HG02759 (cell line): ENCODE measurements around the gene CCDC106.

Experiments used
- ATAC-seq: cut with Tn5 transposase; IDR thresholded peaks from one replicate; pipeline ENCODE4 v1.9.1; 2021; ENCODE audit warnings: mild to moderate bottlenecking, moderate library complexity; ENCODE audit not compliant: unreplicated experiment

CCDC106 gene

DNA sequence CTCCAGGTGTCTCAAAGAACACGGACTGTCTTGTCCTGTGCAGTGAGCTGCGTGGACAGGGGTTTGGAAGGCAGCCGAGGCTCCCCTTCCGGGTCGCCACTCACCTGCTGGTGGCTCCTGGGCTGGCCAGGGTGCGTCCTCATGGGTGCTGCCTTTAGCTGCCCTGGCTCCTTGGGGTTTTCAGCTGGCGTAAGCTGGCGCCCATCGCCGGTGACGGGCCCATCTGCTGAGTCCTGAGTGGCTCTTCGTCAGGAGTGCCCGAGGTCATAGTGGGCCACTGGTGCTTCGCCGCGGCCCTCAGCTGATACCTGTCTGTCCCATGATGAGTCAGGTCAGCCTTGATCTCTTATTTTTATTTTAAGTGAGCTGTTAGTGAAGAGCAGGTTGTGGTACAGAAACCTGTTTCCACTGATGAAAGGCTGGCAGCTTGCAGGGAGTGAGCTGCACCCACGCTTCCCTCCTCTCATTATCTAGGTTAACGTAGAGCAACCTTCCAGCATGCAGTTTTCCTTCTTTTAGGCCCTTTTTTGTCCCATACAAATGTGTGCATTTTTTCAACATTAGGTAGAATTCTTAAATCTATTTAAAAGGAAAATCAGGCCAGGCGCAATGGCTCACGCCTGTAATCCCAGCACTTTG lies 45.4 kb downstream of the CCDC106 start:
- ATAC-seq: no peak

DNA sequence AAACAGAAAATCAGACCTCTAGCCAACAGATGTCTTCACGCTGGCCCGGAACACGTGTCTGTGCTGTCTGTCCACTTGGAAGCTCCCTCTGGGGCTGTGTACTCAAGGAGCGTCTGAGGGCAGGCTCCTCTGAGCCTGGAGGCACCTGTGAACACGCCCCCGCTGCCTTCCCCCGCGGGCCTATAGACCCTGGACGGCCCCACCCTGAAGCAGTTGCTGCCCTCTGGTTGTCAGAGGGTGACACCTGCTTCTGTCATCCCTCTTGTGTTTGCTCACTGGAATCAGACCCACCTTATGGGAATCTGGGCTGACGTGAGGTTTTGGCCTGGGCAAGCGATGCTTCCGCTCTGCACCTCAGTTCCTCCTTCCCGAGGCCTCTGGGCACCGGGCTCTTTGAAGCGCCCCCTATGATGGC lies 46.2 kb downstream of the CCDC106 start:
- no peak for ATAC-seq

DNA sequence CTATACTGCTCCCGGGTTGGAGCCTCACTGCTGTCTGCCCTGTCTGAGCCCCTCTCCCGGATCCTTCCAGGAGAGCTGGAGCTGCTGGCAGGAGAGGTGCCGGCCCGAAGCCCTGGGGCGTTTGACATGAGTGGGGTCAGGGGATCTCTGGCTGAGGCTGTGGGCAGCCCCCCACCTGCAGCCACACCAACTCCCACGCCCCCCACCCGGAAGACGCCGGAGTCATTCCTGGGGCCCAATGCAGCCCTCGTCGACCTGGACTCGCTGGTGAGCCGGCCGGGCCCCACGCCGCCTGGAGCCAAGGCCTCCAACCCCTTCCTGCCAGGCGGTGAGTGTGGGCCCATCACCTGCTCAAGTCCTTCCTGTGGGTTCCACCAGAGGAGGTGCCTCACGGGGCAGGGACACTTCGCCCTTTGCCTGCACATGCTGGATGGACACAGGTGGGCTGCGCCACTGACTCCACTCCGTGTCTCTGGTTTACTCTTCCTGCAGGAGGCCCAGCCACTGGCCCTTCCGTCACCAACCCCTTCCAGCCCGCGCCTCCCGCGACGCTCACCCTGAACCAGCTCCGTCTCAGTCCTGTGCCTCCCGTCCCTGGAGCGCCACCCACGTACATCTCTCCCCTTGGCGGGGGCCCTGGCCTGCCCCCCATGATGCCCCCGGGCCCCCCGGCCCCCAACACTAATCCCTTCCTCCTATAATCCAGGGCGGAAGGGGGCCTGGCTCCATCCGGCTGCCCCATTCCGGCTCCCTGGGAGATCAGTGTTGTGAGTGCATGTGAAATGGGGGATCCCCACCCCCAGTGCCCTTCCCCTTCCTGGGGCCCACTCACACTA lies 46.9 kb downstream of the CCDC106 start:
- ATAC-seq: no peak

DNA sequence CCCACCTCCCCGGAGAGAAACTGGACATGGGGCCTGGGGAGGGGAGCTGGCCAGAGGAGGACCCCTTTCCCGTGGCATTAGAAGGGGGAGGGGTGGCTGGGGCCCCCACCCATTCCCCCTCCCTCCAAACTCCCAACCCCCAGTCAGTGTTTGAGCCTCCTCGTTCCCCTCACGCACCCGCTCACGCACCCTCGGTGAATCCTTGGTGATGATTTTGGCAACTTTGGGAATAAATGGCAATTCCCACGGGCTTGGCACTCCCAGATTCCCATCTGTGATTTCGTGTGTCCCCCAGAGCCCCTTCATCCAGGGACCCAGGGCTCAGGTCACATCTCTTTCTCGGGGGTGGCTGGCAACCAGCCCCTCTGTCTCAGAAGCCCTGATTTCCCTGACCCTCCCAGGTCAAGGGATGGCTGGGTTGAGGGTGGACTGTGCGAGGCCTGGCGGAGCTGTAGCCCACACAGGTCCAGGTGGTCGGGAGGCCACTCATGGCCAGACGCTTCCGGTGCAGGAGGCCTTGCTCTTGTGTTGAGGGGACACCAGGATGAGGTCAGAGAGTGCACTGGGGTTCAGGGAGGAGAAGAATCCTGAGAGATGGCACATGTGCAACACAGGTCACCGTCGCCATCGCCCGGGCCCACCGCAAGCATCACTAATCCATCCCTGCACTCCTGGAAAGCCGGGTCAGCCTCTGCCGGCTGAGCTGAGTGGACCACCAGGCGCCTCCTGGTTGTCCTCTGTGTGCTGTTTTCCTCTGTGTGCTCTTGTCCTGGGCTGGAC lies 47.7 kb downstream of the CCDC106 start:
- no peak for ATAC-seq

DNA sequence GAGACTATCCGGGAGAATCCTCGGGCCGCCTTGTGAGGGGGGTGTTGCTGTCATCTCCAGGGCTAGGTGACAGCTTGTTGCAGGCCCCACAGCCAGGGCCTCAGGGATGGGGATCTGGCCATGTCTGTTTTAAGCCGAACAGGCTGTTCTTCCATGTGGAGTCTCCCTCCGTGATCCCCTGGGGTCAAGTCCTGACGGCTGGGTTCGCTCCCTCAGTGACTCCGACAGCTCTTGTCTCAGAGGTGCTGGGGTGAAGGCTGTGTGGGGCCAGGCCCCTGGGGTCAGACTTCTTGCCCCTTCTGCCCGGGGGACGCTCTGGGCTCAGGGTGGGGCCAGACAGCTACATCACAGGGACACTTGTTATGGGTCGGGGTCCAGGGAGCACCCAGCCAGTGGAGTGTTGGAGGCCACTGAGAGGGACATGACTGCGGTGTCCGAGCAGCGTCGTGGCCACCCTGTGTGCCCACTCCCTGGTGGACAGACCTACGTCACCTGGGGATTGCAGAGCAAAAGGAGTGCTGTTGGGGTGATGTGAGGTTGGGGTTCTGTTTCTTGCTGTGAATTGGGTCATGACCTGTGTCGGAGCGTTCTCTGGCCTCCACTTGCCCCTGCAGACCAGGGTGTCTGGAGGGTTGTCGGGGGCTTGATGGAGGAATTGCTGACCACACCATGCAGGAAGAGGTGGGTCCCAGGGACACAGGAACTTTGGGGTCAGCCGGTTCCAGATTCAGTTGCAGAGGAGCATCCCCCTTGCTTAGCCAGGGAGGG lies 48.5 kb downstream of the CCDC106 start:
- no peak for ATAC-seq

DNA sequence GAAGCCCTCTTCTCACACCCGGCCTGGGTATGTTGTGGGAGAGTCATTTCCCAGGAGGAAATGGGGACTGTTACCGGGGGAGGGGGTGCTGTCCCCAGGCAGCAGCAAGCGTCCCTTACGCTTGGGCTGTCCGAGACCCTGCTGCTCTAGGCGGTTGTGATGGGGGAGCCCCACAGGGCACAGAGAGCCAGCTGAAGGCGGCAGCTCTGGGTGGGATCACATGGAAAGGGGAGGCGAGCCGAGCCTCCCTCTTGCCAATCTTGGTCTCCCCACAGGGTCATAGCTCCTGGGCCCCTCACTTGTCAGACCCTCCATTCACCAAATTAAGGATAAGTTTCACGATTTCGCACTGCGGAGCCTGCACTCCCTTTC lies 49.0 kb downstream of the CCDC106 start:
- no peak for ATAC-seq

DNA sequence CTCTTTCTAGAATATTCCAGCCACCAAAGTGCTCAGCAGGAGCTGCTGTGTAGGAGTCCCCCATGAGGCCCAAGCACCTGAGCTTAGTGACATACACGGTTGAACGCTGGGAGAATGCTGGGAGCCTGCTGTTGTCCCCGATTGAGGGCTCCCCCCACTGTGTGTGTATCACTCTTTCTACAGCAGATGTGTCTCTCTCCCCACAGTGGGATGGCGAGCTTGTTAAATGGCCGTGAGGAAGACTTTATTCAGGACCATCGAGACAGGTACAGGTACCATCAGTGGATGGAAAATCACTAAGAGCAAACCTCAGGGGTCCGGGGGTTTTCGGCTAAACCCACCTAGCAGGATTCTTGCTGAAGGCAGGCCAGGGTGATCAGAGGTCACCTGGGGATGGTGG lies 49.7 kb downstream of the CCDC106 start:
- no peak for ATAC-seq

DNA sequence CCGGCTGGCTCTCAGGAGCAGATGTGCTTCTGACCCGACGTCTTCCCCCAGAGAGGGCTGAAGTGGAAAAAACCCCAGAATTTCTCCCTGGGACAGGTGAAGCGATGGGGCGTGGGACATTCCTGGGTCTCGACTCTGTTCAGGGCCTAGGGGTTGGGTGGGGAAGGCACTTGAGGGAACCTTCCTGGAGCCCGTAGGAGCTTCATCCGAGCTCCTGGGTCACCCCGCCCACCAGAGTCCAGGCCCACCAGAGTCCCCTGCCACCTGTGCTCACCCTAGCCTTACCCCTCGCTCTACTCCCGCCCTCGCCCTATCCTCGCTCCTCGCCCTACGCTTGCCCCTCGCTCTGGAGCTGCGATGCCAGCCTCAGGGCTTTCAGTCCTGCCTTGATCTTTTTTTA lies 50.2 kb downstream of the CCDC106 start:
- ATAC-seq: no peak

DNA sequence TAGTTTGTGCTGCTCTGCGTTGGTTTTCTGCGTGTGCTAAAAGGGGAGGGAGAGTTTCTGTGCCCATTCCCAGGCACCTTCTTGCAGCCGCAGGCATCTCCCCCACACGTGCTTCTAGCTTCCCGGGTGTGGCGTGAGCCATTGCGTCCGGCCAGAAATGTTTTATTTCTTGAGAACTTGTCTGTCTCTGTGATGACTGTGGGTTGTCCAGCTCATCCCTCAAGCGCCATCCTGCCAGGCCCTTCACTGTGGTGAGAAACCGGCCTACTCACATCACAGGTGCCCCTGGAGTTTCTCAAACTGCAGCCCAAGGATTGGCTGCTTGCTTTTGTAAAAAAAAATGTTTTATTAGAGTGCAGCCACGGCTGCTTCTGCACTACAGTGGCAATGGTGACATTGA lies 51.2 kb downstream of the CCDC106 start:
- no peak for ATAC-seq

DNA sequence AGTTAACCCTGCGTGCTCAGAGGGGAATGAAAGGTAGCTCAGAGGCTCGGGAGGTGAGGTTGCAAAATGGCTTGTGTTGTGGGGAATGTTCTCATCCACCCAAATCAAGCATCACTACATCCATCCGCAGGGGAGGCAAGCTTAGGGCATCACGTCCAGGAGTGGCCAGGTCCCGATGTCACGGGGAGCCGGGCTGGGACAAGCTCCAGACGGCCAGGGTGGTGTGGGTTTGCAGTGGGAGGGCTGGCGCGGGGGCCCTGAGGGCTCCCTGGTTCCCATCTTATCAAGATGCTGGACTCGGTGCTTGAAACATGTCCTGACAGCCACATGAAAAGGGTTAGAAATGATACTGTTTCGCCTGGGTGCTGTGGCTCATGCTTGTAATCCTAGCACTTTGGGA lies 52.8 kb downstream of the CCDC106 start:
- no peak for ATAC-seq

DNA sequence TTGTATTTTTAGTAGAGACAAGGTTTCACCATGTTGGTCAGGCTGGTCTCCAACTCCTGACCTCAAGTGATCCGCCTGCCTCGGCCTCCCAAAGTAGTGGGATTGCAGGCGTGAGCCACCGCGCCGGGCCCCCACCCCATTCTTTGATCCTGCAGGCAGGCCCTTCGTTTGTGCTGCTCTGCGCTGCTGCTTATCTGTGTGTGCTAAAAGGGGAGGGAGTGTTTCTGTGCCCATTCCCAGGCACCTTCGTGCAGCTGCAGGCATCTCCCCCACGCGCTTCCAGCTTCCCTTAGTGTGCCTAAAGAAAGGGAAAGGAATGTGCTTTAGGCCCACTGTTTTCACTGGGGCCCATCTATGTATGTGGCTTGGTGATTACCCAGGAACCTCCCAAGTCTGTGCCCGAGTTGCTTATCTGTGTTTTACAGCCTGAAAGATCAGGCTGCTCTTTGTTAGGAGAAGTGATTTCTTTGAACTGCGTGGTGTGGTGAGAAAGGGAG lies 54.2 kb downstream of the CCDC106 start:
- no peak for ATAC-seq
